ENCODE measurements around the gene MYLK3. TPM values are rescaled to one million over a fixed set of nuclear protein-coding genes. Genes with fewer than 3 reads are reported as not detected.

The MYLK3 gene
- total and polyA plus RNA-seq, 2 of the 4 experiments (the other 2 are of a cell fraction), result under 0.01 to 0.03 TPM

DNA sequence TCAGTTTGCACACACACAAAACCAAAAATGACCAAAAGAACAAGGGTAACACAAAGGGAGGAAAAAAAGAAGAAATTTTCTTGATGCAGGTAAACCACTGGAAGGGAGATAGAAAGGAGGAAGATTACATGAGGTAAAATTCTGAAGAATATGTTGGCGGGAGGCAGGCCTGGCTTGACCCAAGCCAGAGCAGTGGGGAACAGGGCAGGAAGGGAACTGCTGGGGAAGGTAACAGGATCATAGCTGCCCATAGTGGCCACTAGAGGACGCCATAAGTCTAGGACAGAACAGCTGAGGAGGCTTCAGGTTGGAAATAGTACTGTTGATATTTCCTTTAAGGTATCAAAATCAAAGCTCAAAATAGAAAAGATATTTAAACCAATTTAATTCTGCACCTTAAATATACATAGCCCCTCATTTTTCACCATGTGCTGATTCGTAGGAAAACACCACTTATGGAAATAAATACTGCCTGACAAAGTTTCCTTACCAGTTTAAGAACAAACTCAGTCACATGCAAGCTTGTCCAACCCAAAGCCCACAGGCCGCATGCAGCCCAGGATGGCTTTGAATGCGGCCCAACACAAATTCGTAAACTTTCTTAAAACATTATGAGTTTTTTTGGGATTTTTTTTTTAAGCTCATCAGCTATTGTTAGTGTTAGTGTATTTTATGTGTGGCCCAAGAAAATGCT lies 74.7 kb downstream of the MYLK3 start:
- ChIA-PET CTCF (interaction anchor here (0.6 to 2.1 kb wide), 17 partner anchors 10 to 235 kb away, joined by 3 to 10 read pairs (median 4); partner anchors contain the start of gene C16orf87), POLR2A (ENCODE audit: unreplicated experiment) (no interaction called here)
- intact Hi-C loops (cut with micrococcal nuclease) (loop anchor here (1.0 kb wide), 3 partner anchors 128 to 256 kb away; no protein-coding TSS in a partner anchor), in situ Hi-C loops (cut with MboI; ENCODE audit: low sequenced_read_pairs) (loop anchor here (10.0 kb wide), 1 partner anchor 251 kb away; no protein-coding TSS in a partner anchor), dilution Hi-C loops (cut with HindIII; ENCODE audit: low sequenced_read_pairs, unreplicated experiment) (no loop called here)
- H4K5ac ChIP-seq (ENCODE audit: low read depth, low read length), result no peak overlapping the region
- H3K18ac ChIP-seq (ENCODE audit: low read depth, low read length), result no peak overlapping the region
- no peak overlapping the region for H3K9ac ChIP-seq (ENCODE audit: low read depth, low read length)
- no peak overlapping the region for H2AK5ac ChIP-seq (ENCODE audit: low read depth, low read length)
- H3K56ac ChIP-seq (ENCODE audit: extremely low read depth, insufficient read depth, low read length), result no peak overlapping the region
- peaks cover 33% of the 10 kb centered on the region for H3K36me3 ChIP-seq (ENCODE audit: control insufficient read depth, insufficient read depth, low read length)
- peak; percentile 69 for DNase-seq
- H4K20me1 ChIP-seq (ENCODE audit: insufficient read depth, low read length), result peaks cover 6% of the 10 kb centered on the region
- H4K91ac ChIP-seq (ENCODE audit: insufficient read depth, low read depth, low read length), result no peak overlapping the region
- ATAC-seq (ENCODE audit: low read depth), result peak; percentile 91
- no peak overlapping the region for H3K4ac ChIP-seq (ENCODE audit: low read depth, low read length)
- H3K27me3 ChIP-seq (ENCODE audit: control insufficient read depth, insufficient read depth, low read length), result no peaks in the 10 kb centered on the region
- H2AK9ac ChIP-seq (replicated peaks; ENCODE audit: low read depth, low read length, poor library complexity), result no peak overlapping the region
- H3K4me2 ChIP-seq (ENCODE audit: low read depth, low read length), result no peak overlapping the region
- BruUV-seq (replicated peaks), result no TSS peak
- no peak overlapping the region for H2BK120ac ChIP-seq (ENCODE audit: low read depth, low read length)
- no peak overlapping the region for H2AFZ ChIP-seq (replicated peaks; ENCODE audit: low read length, poor library complexity)
- no peak overlapping the region for H2BK15ac ChIP-seq (ENCODE audit: low read depth, low read length)
- 0 out of 2 replicates have a peak, but pooled peaks cover 2% of the 10 kb centered on the region for H3K4me1 ChIP-seq (ENCODE audit: control insufficient read depth, insufficient read depth, low read length)
- H3K9me1 ChIP-seq (ENCODE audit: insufficient read depth, low read length), result no peaks in the 10 kb centered on the region
- no peak overlapping the region for H3K23ac ChIP-seq (ENCODE audit: low read depth, low read length)
- no peak overlapping the region for H3K27ac ChIP-seq (ENCODE audit: insufficient read depth, low read length)
- TF ChIP-seq, protein P1, sequence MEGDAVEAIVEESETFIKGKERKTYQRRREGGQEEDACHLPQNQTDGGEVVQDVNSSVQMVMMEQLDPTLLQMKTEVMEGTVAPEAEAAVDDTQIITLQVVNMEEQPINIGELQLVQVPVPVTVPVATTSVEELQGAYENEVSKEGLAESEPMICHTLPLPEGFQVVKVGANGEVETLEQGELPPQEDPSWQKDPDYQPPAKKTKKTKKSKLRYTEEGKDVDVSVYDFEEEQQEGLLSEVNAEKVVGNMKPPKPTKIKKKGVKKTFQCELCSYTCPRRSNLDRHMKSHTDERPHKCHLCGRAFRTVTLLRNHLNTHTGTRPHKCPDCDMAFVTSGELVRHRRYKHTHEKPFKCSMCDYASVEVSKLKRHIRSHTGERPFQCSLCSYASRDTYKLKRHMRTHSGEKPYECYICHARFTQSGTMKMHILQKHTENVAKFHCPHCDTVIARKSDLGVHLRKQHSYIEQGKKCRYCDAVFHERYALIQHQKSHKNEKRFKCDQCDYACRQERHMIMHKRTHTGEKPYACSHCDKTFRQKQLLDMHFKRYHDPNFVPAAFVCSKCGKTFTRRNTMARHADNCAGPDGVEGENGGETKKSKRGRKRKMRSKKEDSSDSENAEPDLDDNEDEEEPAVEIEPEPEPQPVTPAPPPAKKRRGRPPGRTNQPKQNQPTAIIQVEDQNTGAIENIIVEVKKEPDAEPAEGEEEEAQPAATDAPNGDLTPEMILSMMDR (conservative IDR thresholded peaks at IDR 0.05; ENCODE audit: low read depth, low read length), result peak; percentile 95
- TF ChIP-seq RAD21 (IDR thresholded peaks at IDR 0.05; ENCODE audit: low read length) (peak; percentile 94), SMC3 (IDR thresholded peaks at IDR 0.05; ENCODE audit: low read depth, low read length) (peak; percentile 77), POLR2A (IDR thresholded peaks at IDR 0.05; ENCODE audit: low read depth, low read length) (peak; percentile 31; the same call in 1 of the 2 replicates)
- TF ChIP-seq, protein P2, sequence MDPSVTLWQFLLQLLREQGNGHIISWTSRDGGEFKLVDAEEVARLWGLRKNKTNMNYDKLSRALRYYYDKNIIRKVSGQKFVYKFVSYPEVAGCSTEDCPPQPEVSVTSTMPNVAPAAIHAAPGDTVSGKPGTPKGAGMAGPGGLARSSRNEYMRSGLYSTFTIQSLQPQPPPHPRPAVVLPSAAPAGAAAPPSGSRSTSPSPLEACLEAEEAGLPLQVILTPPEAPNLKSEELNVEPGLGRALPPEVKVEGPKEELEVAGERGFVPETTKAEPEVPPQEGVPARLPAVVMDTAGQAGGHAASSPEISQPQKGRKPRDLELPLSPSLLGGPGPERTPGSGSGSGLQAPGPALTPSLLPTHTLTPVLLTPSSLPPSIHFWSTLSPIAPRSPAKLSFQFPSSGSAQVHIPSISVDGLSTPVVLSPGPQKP (IDR thresholded peaks at IDR 0.05; ENCODE audit: borderline replicate concordance, low read depth, low read length), result no peak
- no peak overlapping the region for H2BK5ac ChIP-seq (ENCODE audit: low read depth, low read length, poor library complexity, severe bottlenecking)
- no CpG with 5 or more reads among the region's 6 CpGs for WGBS, 2 experiments (ENCODE audit: extremely low coverage in 2 of 2, insufficient read length in 1 of 2)
- peaks cover 0 to 10% of the 10 kb centered on the region in 2 experiments; a peak in 2 of 4 replicates for H3K79me1 ChIP-seq (ENCODE audit: low read depth in 1 of 2, low read length in 2 of 2)
- no peak overlapping the region for H2BK20ac ChIP-seq (ENCODE audit: low read depth, low read length)
- H4K8ac ChIP-seq (ENCODE audit: low read depth in 2 of 2, low read length in 2 of 2), result no peak overlapping the region
- no peak overlapping the region for H3K14ac ChIP-seq (replicated peaks; ENCODE audit: low read depth, low read length)
- no peak overlapping the region for H3K4me3 ChIP-seq (ENCODE audit: insufficient read depth, low read depth, low read length)
- no peaks in the 10 kb centered on the region for H3K9me3 ChIP-seq (ENCODE audit: control insufficient read depth, insufficient read depth, low read length)
